Measurements from ENCODE around the gene FGD2. TPM values are rescaled to one million over a fixed set of nuclear protein-coding genes. Genes with fewer than 3 reads are reported as not detected.
A peak's percentile ranks its signal among the peaks of the same experiment; 100 is the strongest.

FGD2 gene
- total and polyA plus RNA-seq, 9 of the 15 experiments (the other 6 are each of a cell fraction or from before 2014, with no cell fraction given) = 0.09 TPM; not detected in 8

DNA sequence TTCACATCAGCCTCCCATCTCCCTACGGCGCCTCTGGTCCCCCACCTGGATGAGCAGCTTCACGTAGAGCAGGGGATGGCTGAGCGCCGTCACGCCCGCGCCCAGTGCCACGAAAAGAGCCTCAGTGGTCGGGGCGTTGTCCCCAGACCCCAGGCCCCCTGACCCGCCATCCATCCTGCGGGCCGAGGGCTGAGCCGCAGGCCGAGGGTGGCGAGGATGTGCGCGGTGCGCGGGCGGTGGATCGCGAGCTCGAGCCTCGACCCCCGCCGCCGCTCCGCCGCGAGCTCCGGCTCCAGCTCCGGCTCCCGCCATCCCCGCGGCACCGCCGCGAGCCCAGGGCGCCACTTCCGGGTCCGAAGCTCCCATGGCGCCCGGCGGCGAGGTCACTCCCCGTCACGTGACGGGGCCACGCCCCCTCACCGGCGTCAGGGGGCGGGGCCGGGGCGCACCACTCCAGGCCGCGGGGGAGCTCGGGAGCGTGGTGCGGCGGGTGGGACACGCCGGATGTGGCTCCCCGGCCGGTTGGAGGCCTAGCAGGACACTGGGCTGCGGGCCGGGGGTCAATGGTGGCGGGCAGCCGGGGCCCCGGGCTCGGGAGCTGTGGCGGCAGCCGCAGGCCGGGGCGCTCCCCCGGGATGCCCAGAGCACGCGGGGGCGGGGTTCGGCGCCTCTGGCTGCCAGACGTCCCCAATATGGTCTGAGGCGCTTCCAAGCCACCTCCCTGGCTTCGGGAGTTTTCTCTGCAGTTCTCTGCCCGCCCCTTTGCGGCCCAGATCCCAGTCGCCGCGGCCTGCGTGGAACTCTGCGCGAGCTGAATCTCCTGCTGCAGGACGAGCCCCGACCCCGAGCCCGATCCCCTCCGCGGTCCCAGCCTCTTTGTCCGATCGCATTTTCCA lies 19.4 kb upstream of the FGD2 start, which contains the start of gene MTCH1 (continued):
- TF ChIP-seq, protein P1, sequence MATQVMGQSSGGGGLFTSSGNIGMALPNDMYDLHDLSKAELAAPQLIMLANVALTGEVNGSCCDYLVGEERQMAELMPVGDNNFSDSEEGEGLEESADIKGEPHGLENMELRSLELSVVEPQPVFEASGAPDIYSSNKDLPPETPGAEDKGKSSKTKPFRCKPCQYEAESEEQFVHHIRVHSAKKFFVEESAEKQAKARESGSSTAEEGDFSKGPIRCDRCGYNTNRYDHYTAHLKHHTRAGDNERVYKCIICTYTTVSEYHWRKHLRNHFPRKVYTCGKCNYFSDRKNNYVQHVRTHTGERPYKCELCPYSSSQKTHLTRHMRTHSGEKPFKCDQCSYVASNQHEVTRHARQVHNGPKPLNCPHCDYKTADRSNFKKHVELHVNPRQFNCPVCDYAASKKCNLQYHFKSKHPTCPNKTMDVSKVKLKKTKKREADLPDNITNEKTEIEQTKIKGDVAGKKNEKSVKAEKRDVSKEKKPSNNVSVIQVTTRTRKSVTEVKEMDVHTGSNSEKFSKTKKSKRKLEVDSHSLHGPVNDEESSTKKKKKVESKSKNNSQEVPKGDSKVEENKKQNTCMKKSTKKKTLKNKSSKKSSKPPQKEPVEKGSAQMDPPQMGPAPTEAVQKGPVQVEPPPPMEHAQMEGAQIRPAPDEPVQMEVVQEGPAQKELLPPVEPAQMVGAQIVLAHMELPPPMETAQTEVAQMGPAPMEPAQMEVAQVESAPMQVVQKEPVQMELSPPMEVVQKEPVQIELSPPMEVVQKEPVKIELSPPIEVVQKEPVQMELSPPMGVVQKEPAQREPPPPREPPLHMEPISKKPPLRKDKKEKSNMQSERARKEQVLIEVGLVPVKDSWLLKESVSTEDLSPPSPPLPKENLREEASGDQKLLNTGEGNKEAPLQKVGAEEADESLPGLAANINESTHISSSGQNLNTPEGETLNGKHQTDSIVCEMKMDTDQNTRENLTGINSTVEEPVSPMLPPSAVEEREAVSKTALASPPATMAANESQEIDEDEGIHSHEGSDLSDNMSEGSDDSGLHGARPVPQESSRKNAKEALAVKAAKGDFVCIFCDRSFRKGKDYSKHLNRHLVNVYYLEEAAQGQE (IDR thresholded peaks at IDR 0.05; ENCODE audit: borderline replicate concordance) = peak; percentile 94
- TF ChIP-seq, protein P1 (CRISPR knock-in tag; IDR thresholded peaks at IDR 0.05; ENCODE audit: low read depth) = peak; percentile 55; the same call in 1 of the 2 replicates
- TF ChIP-seq NR1H2 (CRISPR knock-in tag; IDR thresholded peaks at IDR 0.05) = 0 out of 2 replicates have a peak, but pooled peaks have one; percentile 39
- TF ChIP-seq TAF7 (tag; IDR thresholded peaks at IDR 0.05) = peak; percentile 73
- peak; percentile 95 for TF ChIP-seq RBFOX2 (IDR thresholded peaks at IDR 0.05; ENCODE audit: low read depth, low read length)
- TF ChIP-seq HNRNPH1 (optimal IDR thresholded peaks at IDR 0.05; ENCODE audit: low read depth, low read length) = no peak
- TF ChIP-seq KLF1 (tag; IDR thresholded peaks at IDR 0.05) = peak; percentile 87
- peak; percentile 86 for TF ChIP-seq VEZF1 (CRISPR knock-in tag; IDR thresholded peaks at IDR 0.05)
- peak; percentile 92 for TF ChIP-seq KLF13 (tag; IDR thresholded peaks at IDR 0.05; ENCODE audit: borderline replicate concordance, low read depth)
- peak; percentile 92 for TF ChIP-seq FIP1L1 (IDR thresholded peaks at IDR 0.05; ENCODE audit: low read depth, low read length, poor library complexity, severe bottlenecking)
- TF ChIP-seq, protein P2, sequence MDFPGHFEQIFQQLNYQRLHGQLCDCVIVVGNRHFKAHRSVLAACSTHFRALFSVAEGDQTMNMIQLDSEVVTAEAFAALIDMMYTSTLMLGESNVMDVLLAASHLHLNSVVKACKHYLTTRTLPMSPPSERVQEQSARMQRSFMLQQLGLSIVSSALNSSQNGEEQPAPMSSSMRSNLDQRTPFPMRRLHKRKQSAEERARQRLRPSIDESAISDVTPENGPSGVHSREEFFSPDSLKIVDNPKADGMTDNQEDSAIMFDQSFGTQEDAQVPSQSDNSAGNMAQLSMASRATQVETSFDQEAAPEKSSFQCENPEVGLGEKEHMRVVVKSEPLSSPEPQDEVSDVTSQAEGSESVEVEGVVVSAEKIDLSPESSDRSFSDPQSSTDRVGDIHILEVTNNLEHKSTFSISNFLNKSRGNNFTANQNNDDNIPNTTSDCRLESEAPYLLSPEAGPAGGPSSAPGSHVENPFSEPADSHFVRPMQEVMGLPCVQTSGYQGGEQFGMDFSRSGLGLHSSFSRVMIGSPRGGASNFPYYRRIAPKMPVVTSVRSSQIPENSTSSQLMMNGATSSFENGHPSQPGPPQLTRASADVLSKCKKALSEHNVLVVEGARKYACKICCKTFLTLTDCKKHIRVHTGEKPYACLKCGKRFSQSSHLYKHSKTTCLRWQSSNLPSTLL (IDR thresholded peaks at IDR 0.05) = no peak
- peak; percentile 21; the same call in 1 of the 2 replicates for TF ChIP-seq XRCC5 (IDR thresholded peaks at IDR 0.05; ENCODE audit: low read depth, low read length)
- TF ChIP-seq NR2C2 (CRISPR knock-in tag; IDR thresholded peaks at IDR 0.05) = no peak
- peak; percentile 95 for TF ChIP-seq NR2C2 (tag; IDR thresholded peaks at IDR 0.05)
- peak; percentile 83 to 91 for TF ChIP-seq SRF (CRISPR knock-in tag; IDR thresholded peaks at IDR 0.05)
